Left lung (tissue), 10 donors: Measurements from ENCODE around the gene POLD4. TPM values are rescaled to one million over a fixed set of nuclear protein-coding genes. Genes with fewer than 3 reads are reported as not detected.
A peak's percentile ranks its signal among the peaks of the same experiment; 100 is the strongest.

Source experiments
- ATAC-seq: fragments of 200-7000 bp; cut with Tn5 transposase; one replicate; pipeline ENCODE4 v1.9.1; 2020; ENCODE audit warnings: moderate library complexity
- DNase-seq, 4 donors: peaks; one replicate each; pipeline ENCODE4 v3.0.0-alpha.2; 2013 to 2020
- H3K27ac ChIP-seq, 2 donors: fragments of 200-600 bp; sonication (generic) in 1 of 2; one replicate each; pipeline versions ENCODE4 v1.5.0 to v1.8.0; 2020 to 2021
- H3K27me3 ChIP-seq, 2 donors: fragments of 200-600 bp; sonication (generic) in 1 of 2; one replicate each; pipeline versions ENCODE4 v1.5.0 to v1.8.0; 2020 to 2021
- H3K36me3 ChIP-seq, 2 donors: fragments of 200-600 bp; sonication (generic) in 1 of 2; one replicate each; pipeline versions ENCODE4 v1.5.0 to v1.8.0; 2020 to 2021
- H3K4me1 ChIP-seq, 2 donors: fragments of 200-600 bp; one replicate each; pipeline ENCODE4 v1.8.0; 2021
- H3K4me3 ChIP-seq, 2 donors: fragments of 200-600 bp; sonication (generic) in 1 of 2; one replicate each; pipeline versions ENCODE4 v1.5.0 to v1.8.0; 2020 to 2021; ENCODE audit warnings: mild to moderate bottlenecking in 1 of 2
- H3K9me3 ChIP-seq, 2 donors: fragments of 200-600 bp; sonication (generic) in 1 of 2; one replicate each; pipeline versions ENCODE4 v1.5.0 to v1.8.0; 2020 to 2021
- intact Hi-C, 2 donors: fragments of 100-400 bp; cut with DNase I; formaldehyde crosslinking; loops; one replicate each; pipeline versions ENCODE4 v1.11.2 to v1.14.2; 2022
- polyA plus RNA-seq, 6 donors: library from polyadenylated mRNA; unstranded; fragments of 120-200 nt; gene quantifications; one replicate each; pipeline ENCODE4 v1.2.1, GENCODE V29; 2013; ENCODE audit not compliant: insufficient read length in 6 of 6
- total RNA-seq, 2 donors: library from RNA; stranded (reverse); fragmentation: NEBNext Ultra II Directional; extraction: Animal tissue kit (Norgen Biotek cat#: 25700); gene quantifications; one replicate each; pipeline ENCODE4 v1.2.1, GENCODE V29; 2021
- TF ChIP-seq, protein P1 (sequence below), 2 donors: fragments of 200-600 bp; sonication (generic) in 1 of 2; IDR thresholded peaks; one replicate each; pipeline versions ENCODE4 v1.5.0 to v1.8.0; 2021; ENCODE audit warnings: antibody characterized with exemption in 2 of 2
- donor health status: DM: no; HTN: yes; CAD: no.
- donor health status: DM: no; HTN: no; CAD: no.

Gene POLD4
- total and polyA plus RNA-seq, 8 donors = 26.7 to 77.3 (median 33.8) TPM

DNA sequence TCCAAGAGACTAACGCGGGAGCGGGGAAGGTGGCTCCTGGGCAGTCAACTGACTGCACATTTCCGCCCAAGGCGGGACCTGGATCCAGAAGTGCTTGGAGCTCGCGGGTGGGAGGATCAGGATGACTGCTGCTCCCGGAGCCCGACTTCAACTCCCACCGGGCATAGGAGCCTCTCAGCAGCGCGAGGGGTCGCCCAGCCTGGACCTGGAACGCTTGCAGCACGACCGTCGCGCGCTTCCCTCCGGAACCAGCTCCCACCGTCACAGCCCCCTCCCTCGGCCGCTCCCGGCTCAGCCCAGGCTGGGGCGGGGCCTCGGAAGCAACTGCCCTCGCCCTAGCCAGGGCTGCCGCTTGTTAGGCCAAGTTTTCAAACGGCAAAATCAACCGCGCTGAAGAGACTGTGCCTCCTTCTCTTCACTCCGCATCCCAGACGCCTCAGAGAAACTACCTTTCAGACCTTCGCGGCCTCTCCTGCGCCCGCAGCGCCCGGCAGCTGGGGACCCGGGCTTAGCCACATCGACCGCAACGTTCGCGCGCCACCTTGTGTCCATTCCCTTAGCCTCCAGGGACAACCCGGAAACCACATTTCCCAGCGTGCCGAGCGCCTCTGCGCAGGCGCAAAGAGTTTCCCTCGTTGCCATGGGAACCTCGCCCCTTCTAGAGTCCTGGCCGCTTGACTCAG, 36.0 kb downstream of the POLD4 start:
- TF ChIP-seq, protein P1, sequence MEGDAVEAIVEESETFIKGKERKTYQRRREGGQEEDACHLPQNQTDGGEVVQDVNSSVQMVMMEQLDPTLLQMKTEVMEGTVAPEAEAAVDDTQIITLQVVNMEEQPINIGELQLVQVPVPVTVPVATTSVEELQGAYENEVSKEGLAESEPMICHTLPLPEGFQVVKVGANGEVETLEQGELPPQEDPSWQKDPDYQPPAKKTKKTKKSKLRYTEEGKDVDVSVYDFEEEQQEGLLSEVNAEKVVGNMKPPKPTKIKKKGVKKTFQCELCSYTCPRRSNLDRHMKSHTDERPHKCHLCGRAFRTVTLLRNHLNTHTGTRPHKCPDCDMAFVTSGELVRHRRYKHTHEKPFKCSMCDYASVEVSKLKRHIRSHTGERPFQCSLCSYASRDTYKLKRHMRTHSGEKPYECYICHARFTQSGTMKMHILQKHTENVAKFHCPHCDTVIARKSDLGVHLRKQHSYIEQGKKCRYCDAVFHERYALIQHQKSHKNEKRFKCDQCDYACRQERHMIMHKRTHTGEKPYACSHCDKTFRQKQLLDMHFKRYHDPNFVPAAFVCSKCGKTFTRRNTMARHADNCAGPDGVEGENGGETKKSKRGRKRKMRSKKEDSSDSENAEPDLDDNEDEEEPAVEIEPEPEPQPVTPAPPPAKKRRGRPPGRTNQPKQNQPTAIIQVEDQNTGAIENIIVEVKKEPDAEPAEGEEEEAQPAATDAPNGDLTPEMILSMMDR (IDR thresholded peaks at IDR 0.05) = peak; percentile 87 to 96
- Histone ChIP-seq H3K27me3 (no peaks in the 10 kb centered on the region), H3K27ac (peak overlapping the region; percentile 98 to 99), H3K9me3 (no peaks in the 10 kb centered on the region), H3K4me1 (peaks cover 0 to 31% of the 10 kb centered on the region in 2 donors), H3K36me3 (no peaks in the 10 kb centered on the region), H3K4me3 (peak overlapping the region; percentile 80 to 88)
- peak; percentile 97 to 98 (median 98) for DNase-seq
- intact Hi-C loops = loop anchor here in 1 of 2 donors (2.0 kb wide), 1 partner anchor 55 kb away; no protein-coding TSS in a partner anchor
- peak; percentile 94 for ATAC-seq

GRCh38 chr11:67316882-67317204, 36.5 kb downstream of the POLD4 start:
- H3K4me1 ChIP-seq = peaks cover 0 to 36% of the 10 kb centered on the region in 2 donors
- TF ChIP-seq, protein P1 (IDR thresholded peaks at IDR 0.05) = no peak
- H3K27me3 ChIP-seq = no peaks in the 10 kb centered on the region
- DNase-seq (no peak), ATAC-seq (peak; percentile 1)
- H3K9me3 ChIP-seq = no peaks in the 10 kb centered on the region
- H3K4me3 ChIP-seq = peak overlapping the region; percentile 80 to 88
- no peaks in the 10 kb centered on the region for H3K36me3 ChIP-seq
- intact Hi-C loops = loop anchor here in 1 of 2 donors (2.0 kb wide), 1 partner anchor 54 kb away; no protein-coding TSS in a partner anchor
- peak overlapping the region; percentile 98 to 99 for H3K27ac ChIP-seq

DNA sequence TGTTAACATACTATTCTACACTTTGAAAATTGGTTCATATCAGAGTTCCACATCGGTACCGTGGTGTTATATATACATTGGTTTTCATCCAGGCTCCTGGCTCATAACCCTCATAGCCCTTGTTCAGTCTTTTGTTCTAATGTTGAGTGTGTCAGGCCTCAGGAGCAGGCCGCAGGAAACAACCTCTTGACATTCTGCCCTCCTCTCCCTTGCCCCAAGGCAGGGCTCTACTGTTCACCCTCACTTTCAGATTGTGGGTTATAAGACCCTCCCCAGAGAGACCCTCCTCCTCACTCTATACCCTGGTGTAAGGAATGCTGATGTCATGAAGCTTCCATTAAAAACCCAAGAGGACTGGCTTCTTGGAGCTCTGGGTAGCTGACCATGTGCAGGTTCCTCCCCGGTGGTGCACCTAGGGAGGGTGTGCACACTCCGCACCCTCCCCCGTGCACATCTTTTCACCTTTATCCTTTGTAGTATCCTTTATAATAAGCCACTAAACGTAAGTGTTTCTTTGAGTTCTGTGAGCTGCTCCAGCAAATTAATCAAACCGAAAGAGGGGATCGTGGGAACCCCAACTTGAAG, 37.9 kb downstream of the POLD4 start:
- Histone ChIP-seq H3K9me3 (no peaks in the 10 kb centered on the region), H3K4me3 (no peak overlapping the region), H3K27ac (no peak overlapping the region), H3K27me3 (no peaks in the 10 kb centered on the region), H3K36me3 (peaks cover 0 to 14% of the 10 kb centered on the region in 2 donors), H3K4me1 (peaks cover 0 to 39% of the 10 kb centered on the region in 2 donors)
- DNase-seq (no peak), ATAC-seq (no peak)
- intact Hi-C loops = no loop called here
- TF ChIP-seq, protein P1 (IDR thresholded peaks at IDR 0.05) = no peak

- peaks cover 0 to 26% of the 10 kb centered on the region in 2 donors for H3K36me3 ChIP-seq
- H3K4me3 ChIP-seq = no peak overlapping the region
- H3K27ac ChIP-seq = no peak overlapping the region
- peaks cover 0 to 39% of the 10 kb centered on the region in 2 donors for H3K4me1 ChIP-seq
- no peak for DNase-seq
- ATAC-seq = no peak
- intact Hi-C loops = no loop called here
- H3K27me3 ChIP-seq = no peaks in the 10 kb centered on the region
- TF ChIP-seq, protein P1 (IDR thresholded peaks at IDR 0.05) = no peak
- no peaks in the 10 kb centered on the region for H3K9me3 ChIP-seq
Measured at GRCh38 chr11:67314218-67314617, 39.1 kb downstream of the POLD4 start.

GRCh38 chr11:67313125-67313890, 40.0 kb downstream of the POLD4 start:
- H3K4me1 ChIP-seq = peaks cover 0 to 34% of the 10 kb centered on the region in 2 donors
- intact Hi-C loops = no loop called here
- H3K27me3 ChIP-seq = no peaks in the 10 kb centered on the region
- no peak for DNase-seq
- peak overlapping the region in 1 of 2 donors; percentile 79 for H3K27ac ChIP-seq
- TF ChIP-seq, protein P1 (IDR thresholded peaks at IDR 0.05) = no peak
- ATAC-seq = no peak
- no peaks in the 10 kb centered on the region for H3K9me3 ChIP-seq
- no peak overlapping the region for H3K4me3 ChIP-seq
- peaks cover 0 to 35% of the 10 kb centered on the region in 2 donors for H3K36me3 ChIP-seq
